Fibroblast of peridontal ligament (primary cell): Measurements from ENCODE around the gene GRK5.
"Not testable (repeated sequence)": the region's sequence is repeated elsewhere in the genome, so short reads cannot be mapped to it uniquely, and the experiment has no call there.

ENCODE experiments used
- DNase-seq: peaks from one replicate; pipeline ENCODE4 v3.0.0-alpha.2; 2010; ENCODE audit errors: extremely low read depth

The GRK5 gene

DNA sequence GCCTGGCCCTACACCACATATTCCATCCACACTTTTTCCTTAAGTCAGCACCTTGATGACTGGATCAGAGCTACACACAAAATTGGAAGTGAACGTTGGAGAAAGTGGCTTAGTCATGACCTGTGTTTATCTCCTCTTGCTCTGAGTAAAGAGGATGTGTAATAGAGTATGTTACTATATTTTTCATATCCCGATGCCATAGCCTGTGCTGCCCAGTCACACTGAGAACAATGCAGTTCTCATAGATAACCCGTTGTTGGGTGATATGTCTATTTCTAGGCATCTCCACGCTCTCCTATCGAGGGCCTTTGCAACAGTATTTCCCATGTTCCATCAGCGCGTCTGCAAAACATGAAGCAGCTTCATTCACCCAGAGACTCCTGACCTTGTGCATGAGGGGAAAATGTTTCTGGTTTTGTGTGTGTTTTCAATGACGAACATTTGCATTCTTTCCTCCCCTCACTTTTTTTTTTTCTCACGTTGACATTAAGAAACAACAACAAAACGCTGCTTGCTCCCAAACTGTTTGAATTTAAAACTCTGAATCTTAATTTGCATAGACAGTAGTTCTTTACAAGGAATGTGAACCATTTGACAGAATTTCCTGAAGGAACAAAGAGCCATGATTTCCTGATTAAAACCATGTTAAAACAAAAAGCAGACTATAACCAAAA, 43.4 kb downstream of the GRK5 start:
- peak; percentile 86 for DNase-seq

DNA sequence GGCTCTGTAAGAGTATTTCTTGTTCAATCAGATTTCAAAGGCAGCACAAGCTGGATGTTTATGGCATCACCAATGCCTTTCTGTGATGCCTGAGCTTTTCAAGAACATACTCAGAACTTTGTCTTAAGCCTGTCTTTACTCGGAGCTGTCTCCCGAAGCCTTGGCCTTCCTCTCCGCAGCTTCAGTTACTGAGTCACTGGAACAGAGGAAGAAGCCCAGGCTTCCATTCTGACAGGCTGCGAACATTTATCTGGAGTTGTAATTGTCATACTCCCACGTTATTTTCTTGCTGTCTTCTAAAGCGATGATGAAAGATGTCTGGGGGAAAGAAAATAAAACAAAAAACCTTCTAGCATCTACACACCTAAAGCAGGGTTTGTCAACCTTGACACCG, 43.9 kb downstream of the GRK5 start:
- peak; percentile 73 for DNase-seq

DNA sequence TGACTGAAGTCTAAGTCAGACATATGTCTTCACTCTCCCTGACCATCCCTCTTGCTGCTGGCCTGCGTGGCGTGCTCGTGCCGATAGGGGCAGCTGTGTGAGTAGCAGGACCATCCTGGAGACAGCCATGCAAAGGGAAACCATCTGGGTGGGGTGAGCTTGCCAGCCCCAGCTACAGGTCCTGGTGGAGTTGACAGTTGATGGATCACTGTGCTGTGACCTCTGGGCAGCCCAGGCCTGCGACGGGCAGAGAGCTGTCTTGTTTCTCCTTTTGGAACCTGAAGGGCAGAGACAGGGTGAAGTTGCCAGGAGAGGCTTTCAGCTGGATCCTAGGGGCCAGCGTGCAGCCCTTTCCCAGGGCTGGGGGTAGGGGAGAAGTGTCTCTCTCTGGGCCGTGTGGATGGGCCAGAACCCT, 44.7 kb downstream of the GRK5 start:
- no peak for DNase-seq

DNA sequence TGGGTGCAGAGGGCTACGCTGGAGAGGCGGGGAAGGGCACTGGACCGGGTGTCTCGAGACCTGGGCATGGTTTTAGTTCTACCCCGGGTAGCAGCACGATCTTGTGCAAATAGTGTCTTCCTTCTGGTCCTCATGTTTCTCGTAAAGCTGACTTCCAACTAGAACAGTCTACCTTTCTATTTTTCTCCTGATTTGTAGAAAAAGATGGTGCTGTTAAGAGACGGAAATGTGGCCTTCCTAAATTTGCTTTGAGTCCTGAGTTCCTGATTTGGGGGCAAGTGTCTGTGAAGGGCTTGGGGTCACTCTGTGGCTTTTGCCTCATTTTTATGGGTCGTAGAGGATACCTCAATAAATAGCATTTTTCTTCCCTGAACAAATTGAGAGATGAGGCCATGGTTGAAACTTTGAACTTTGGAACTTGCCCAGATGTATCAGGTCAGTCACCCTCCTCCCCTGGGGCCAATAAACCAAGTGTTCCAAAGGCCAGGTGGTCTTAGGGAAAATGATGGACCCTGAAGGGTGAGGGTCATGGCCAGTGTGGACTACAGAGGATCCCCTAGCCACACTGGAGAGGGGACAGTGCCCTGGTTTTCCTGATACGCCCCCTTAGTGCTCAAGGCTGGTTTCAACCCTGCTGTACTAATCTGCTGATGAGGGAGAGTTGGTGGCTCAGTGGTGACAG, 45.2 kb downstream of the GRK5 start:
- DNase-seq = no peak

DNA sequence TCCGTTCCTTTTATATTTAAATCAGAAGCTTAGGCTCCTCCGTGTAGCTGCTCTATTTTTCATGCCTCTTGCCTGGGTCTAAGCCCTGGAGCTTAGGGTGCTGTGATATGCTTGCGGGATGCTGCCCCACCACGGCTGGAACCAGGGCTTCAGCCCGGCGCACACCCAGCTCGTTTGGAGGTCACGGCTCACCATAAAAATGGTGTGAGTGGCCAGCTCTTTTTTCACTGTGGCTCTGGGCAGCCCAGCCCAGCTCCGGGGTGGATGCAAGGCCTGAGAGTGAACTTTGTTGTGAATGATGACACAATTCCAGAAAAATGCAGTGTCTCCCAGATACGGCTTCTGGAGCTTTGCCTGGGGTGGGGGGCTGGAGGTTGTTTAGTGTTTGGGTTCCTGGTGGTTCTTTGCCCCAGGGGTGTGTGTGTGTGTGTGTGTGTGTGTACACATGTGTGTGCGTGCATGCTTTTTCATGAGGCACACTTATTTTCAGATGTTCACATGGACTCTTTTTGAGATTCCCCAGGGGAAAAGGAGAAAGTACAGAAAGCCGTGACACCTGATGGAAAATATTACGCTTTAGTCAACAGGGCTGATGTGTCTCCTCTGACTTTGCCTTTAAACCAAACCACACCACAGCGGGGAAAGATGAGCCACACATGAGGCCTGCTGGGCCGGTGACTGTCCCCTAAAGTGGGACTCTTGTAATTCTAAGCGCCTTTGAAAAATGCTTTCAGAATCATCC, 46.2 kb downstream of the GRK5 start:
- peak; percentile 96 for DNase-seq

DNA sequence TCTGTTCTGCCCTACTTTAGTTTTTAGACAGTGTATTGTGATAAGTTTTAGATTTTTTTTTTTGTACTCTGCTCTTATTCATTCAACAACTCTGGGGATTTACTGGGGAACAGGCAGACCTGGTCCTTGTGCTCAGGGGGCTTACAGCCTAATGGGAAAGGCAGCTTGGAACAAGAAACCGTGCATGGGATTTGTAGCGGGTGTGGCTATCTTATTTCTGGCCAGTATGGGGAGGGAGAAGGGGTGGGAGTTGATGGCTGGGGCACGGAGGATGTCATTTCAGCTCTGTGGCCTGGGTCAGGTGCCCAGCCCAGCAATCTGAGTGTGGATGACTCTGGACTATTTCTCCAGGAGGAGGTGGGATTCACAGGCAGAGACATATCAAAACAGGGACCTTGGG, 47.0 kb downstream of the GRK5 start:
- DNase-seq = no peak

DNA sequence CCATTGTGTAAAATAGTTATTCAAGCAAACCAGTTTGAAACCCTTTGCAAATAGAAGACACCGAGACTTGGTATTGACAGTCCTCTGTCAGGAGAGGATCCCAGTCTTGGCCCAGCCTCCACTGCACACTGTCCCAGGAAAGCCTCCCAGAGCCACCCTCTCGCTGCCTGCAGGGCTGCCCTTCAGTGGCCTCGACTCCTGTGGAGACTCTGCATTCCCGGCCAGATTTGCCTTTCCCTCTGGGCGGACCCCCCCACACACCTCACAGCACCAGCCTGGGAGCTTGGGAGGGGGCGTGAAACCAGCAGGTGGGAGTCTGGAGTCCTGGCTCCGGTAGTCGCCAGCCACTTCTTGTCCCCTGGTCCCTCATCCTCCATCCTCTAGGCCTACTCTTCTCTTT, 48.7 kb downstream of the GRK5 start:
- DNase-seq = no peak

DNA sequence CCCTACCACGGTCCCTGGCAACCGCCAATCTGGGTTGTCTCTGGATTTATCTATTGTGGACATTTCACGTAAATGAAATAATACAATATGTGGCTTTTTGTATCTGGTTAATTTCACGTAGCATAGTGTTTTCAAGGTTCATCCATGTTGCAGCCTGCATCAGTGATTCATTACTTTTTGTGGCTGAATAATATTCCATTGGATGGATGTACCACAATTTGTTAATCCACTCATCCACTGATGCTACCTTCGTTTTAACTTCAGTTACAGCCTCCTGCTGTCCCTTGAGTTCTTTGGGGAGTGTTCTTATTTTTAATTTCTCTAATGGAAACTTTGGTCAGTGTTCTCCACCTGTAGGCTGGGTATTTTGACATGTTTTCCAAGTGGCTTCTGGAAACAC, 49.5 kb downstream of the GRK5 start:
- no peak for DNase-seq

DNA sequence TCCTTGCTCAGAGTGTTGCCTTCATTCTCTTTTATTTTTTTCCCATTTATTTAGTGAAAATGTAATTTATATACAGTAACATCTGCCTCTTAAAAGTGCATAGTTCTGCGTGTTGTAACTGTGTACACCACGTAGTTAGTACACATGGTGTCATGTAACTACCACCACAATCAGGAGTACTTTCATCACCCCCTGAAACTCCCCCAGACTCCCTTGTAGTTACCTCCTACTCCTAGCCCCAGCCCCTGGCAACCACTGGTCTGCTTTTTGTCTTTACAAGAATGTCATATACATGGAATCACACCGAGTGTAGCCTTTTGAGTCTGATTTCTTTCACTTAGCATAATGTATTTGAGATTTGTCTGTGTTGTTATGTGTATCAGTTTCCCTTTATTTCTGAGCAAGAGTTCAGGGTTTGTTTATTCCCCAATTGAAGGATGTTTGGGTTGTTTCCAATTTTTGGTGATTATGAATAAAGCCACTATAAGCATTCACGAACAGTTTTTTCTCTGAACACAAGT, 50.6 kb downstream of the GRK5 start:
- no peak for DNase-seq

DNA sequence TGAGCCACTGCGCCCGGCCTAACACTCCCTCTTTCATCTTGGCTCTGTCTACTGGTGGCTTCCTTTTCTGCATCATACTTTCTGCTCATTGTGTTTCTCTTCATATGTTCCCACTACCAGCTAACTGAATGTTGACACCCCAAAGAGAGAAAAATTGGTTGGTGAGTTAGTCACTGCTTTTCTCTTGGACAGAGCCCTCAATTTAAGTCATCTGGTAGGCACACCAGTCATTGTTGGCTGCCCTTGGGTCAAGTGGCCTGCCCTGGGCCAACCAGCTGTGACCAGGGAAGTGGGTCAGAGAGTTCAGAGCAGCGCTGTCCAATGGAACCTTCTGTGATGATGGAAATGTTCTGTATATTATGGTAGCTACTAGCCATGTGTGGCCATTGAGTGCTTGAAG, 52.0 kb downstream of the GRK5 start:
- no peak for DNase-seq

DNA sequence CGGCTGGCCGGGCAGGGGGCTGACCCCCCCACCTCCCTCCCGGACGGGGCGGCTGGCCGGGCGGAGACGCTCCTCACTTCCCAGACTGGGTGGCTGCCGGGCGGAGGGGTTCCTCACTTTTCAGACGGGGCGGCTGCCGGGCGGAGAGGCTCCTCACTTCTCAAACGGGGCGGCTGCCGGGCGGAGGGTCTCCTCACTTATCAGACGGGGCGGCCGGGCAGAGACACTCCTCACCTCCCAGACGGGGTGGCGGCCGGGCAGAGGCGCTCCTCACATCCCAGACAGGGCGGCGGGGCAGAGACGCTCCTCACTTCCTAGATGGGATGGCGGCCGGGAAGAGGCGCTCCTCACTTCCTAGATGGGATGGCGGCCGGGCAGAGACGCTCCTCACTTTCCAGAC, 53.6 kb downstream of the GRK5 start:
- not testable (repeated sequence) for DNase-seq

DNA sequence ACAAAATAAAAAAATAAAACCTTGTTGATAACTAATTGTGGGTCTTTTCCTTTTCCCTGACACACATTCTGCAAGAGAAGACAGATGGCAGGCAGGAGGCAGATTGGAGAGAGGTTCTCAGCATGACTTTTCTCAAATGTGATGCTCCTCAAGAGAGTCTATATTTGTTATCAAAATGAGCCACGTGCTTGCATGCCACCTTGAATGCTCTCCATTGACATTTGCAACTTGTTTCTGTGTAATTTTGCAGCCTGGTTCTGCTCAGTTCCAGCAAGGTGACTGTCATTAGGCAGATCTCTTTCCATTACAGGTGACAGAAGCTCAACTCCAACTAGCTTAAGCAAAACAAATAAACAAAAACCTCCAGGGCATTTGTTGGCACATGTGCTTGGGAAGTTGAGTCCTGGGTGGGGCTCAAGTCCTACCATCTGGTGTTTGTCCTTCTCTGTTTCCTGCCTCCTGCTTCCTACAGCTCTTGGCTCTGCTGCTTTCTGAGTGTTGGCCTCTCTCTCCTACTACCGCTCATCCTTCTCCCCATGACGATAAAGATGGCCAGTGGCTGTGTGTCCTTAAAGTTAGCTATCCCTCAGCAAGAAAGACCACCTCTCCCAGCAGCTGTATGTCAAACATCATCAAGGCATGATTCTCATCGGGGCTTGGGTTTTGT, 56.7 kb downstream of the GRK5 start:
- no peak for DNase-seq

DNA sequence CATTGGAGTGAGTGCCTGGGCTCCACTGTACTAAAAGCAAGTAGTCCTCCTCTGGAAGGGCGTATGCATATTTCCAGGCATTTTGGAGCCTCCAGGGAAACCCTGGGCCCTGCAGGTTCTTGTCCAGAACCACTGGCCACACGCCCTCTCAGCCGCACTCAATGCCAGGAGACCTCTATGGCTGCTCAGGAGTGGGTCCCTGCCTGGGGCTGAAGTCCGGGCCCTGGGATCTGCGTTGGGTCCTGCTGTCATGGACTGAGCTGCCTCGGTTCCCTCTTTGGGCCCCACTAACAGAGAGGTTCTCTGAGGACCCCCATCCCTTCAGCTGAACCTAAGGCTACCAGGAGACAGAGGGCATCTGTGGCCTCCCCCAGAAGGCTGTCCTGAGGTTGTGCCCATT, 58.3 kb downstream of the GRK5 start:
- DNase-seq = no peak

DNA sequence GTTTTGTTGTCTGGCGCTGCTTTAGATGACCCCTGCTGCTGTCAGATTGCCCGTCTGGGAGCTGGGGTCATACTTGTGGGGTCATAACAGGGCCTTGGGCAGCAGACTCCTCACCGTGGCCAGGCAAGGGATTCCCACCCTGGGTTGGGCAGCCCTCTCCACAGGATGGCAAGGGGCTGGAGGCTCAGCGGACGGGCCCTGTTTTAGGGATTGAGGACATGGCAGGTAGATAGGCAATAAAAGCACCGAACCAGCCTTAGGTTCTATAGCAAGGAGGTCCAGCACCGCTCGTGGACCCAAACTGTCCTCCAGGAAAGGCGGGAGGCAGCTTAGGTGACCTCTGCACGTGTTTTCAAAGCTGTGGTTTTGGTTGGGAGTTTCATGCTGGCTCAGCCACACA, 60.0 kb downstream of the GRK5 start:
- no peak for DNase-seq

DNA sequence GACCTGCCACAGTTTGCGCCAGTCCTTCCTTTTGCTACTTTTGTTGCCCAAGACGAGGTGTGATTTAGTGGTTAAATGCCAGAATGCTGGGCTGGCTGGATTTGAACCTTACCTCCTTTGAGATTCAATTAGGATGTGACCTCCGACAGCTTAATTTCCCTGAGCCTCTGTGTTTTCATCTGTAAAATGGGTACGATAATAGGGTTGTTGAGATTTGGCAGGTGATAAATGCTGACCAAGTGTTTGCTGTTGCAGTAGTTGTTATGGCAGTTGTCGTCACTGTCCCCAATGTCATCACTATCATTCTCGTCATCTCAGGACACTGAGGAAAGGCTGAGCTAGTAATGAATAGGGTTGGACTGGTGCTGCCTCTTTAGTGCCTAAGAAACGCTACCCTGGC, 61.1 kb downstream of the GRK5 start:
- no peak for DNase-seq

DNA sequence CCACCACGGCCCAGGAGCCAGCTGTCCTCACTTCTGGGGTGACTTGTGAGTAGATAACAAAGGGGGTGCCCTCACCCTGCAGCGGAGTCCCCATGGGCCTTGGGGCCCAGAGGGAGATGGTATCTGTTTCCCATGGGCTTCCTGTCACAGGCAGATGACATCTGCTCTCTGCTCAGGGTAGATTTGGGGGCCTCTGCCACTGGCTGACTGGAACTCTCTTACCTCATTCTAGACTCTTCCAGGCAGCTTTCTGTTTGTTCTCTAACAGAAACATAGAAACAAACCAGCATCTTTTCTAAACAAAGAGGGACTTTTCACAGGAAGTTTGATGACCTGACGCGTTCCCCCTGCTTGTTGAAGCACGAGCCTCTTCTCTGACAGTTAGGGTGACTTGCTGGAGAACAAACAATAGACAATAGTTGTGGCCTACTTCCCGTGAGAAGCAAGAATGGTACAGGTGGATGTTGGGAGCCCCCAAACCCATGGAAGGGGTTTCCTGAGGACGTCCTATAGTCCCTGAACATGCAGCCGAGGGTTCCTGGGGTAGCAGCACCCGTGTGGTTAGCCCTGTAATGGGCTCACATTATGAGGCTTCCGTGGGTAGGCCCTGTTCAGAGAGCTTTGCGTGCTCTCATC, 61.6 kb downstream of the GRK5 start:
- no peak for DNase-seq

DNA sequence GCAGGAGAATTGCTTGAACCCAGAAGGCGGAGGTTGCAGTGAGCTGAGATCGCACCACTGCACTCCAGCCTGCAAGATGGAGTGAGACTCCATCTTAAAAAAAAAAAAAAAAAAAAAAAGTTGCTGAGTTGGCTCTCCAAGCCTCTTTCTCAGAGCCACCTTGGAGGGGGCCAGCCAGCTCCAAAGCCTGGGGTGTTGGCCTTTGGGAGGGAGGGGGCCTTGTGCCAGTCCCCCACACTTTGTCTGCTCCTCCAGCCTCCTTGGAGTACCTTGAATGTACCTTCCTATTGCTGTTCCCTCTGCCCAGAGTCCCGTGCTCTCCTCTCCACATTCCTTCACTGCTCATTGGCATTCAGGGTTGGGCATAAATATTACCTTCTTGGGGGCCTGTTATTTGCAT, 62.4 kb downstream of the GRK5 start:
- no peak for DNase-seq

DNA sequence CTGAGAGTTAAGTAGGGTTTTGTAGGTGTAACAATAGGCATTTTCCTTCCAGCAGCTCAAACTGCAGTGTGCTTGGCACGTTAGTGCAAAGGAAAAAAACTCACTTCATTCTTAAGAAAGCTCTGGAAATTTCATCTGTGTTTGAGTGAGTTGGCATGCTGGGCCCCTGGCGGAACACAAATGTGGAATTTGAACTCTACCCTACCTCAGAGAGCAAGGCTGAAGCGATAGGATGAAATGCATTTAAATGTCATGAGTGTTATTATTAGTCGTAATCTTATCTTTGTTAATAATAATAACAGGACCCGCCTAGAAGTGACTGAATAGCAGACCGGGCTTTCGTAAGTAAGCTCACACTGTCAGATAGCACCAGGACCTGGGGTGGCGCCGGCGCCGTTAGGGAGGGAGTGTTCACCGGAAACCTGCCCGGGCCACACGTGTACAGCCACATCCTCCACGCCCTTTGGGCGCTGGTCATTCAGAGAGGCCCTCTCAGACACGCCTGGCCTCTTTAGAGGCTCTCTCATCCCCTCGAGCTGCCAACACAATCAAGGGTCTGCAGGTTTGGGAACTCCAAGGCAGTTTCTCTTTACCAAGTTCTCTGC, 63.5 kb downstream of the GRK5 start:
- no peak for DNase-seq

DNA sequence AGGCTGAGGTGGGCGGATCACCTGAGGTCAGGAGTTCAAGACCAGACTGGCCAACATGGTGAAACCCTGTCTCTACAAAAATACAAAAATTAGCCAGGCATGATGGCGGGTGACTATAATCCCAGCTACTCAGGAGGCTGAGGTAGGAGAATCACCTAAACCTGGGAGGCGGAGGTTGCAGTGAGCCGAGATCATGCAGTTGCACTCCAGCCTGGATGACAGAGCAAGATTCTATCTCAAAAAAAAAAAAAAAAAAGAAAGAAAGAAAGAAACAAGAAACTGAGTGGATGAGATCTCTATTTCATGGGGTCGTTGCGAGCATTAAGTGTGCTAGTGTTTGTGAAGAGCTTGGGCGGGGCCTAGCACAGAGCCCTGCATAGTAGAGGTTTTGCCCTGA, 65.0 kb downstream of the GRK5 start:
- DNase-seq = not testable (repeated sequence)

DNA sequence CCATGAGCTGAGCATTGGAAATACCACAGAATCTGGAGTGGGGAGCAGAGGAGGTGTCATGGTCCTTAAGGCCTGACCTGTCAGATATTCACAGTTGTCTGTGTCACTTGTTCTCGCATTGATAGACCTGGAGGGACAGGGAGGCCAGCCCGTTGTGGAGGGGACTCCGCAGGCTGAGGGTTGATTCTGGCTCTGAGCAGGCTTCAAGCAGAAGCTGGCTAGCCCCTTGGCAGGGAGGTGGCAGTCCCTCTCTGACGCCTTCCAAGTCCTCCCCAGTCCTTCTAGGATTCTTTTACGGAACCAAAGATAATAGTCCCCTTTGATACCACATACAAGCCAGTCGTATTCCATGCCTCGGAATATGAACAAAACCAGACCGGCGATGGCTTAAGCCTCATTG, 65.4 kb downstream of the GRK5 start:
- DNase-seq = no peak

DNA sequence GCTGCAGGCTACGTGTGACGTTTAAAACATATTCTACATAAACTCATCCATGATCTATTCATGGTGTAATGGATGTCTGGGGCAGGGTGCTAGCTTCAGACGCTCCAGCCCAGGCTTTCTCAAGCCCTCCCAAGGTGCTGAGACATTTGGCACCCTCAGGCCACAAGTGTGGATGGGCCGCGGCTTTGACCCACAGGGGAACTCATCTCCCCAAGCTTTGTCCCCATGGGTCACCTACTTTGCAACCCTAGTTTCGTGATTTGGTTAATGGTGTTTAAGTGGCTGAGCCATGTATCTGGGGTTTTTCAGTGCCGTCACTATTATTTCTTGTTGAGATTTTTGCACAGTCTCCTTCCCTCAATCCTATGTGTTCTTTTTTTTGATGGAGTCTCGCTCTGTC, 66.0 kb downstream of the GRK5 start:
- no peak for DNase-seq
